Inflammatory macrophage treated with lipopolysaccharide for 1 hour (primary cell): ENCODE results near the gene LIPM.

Source experiments
- DNase-seq, 2 donors: peaks; one replicate each; pipeline ENCODE4 v3.0.0-alpha.2; 2020 to 2022

LIPM gene

GRCh38 chr10:88803641-88804040 is 1.1 kb downstream of the LIPM start:
- DNase-seq, result no peak

- no peak for DNase-seq
Observed at GRCh38 chr10:88804083-88804812, 1.7 kb downstream of the LIPM start.

- DNase-seq, result no peak
Observed at GRCh38 chr10:88805361-88805760, 2.8 kb downstream of the LIPM start.

GRCh38 chr10:88805924-88806323 is 3.4 kb downstream of the LIPM start:
- no peak for DNase-seq

GRCh38 chr10:88809621-88810020 is 7.1 kb downstream of the LIPM start:
- DNase-seq, result no peak

- peak; percentile 31 to 70 for DNase-seq
Observed at GRCh38 chr10:88810196-88810961, 7.8 kb downstream of the LIPM start.

- no peak for DNase-seq
Observed at GRCh38 chr10:88813200-88813599, 10.7 kb downstream of the LIPM start.

- no peak for DNase-seq
Observed at GRCh38 chr10:88819290-88819689, 16.8 kb downstream of the LIPM start.

- no peak for DNase-seq
Observed at GRCh38 chr10:88820748-88821401, 18.3 kb downstream of the LIPM start.

GRCh38 chr10:88826388-88826787 is 23.9 kb downstream of the LIPM start:
- no peak for DNase-seq

- DNase-seq, result no peak
Observed at GRCh38 chr10:88827671-88828070, 25.1 kb downstream of the LIPM start.

- no peak for DNase-seq
Observed at GRCh38 chr10:88828310-88828709, 25.8 kb downstream of the LIPM start.

- no peak for DNase-seq
Observed at GRCh38 chr10:88830643-88831268, 28.2 kb downstream of the LIPM start.

- DNase-seq, result no peak
Observed at GRCh38 chr10:88831709-88832108, 29.2 kb downstream of the LIPM start.

- no peak for DNase-seq
Observed at GRCh38 chr10:88832376-88832775, 29.8 kb downstream of the LIPM start.

GRCh38 chr10:88833156-88833555 is 30.6 kb downstream of the LIPM start:
- DNase-seq, result no peak

GRCh38 chr10:88833723-88834122 is 31.2 kb downstream of the LIPM start:
- peak; percentile 69 to 74 for DNase-seq

- DNase-seq, result peak; percentile 77 to 88
Observed at GRCh38 chr10:88835096-88835909, 32.8 kb downstream of the LIPM start.

GRCh38 chr10:88835910-88836221 is 33.3 kb downstream of the LIPM start:
- no peak for DNase-seq

GRCh38 chr10:88837632-88838031 is 35.1 kb downstream of the LIPM start:
- DNase-seq, result peak in 1 of 2 donors; percentile 71

- peak in 1 of 2 donors; percentile 60 for DNase-seq
Observed at GRCh38 chr10:88838766-88839350, 36.3 kb downstream of the LIPM start.

GRCh38 chr10:88840104-88840503 is 37.6 kb downstream of the LIPM start:
- no peak for DNase-seq
